Testis (tissue), 3 donors: ENCODE data around the gene TECR. TPM values are rescaled to one million over a fixed set of nuclear protein-coding genes. Genes with fewer than 3 reads are reported as not detected.

Experiments used
- DNase-seq: peaks from one replicate; pipeline ENCODE4 v3.0.0-alpha.2; 2019
- H3K27ac ChIP-seq, 2 donors: fragments of 200-600 bp; sonication (generic); one replicate each; pipeline ENCODE4 v1.5.1; 2019
- H3K27me3 ChIP-seq: fragments of 200-600 bp; sonication (generic); one replicate; pipeline ENCODE4 v1.5.1; 2019
- H3K36me3 ChIP-seq: fragments of 200-600 bp; sonication (generic); one replicate; pipeline ENCODE4 v1.5.1; 2017; ENCODE audit warnings: low read depth; ENCODE audit errors: missing control alignments
- H3K4me1 ChIP-seq: fragments of 200-600 bp; sonication (generic); one replicate; pipeline ENCODE4 v1.5.1; 2019
- H3K4me3 ChIP-seq, 2 donors: fragments of 200-600 bp; sonication (generic); one replicate each; pipeline ENCODE4 v1.5.1; 2017 to 2019
- H3K9me3 ChIP-seq: fragments of 200-600 bp; sonication (generic); one replicate; pipeline ENCODE4 v1.5.1; 2017
- CTCF ChIP-seq, 3 experiments: fragments of 450-650 bp in 2 of 3; fragments of 200-600 bp in 1 of 3; sonication (generic) in 1 of 3; IDR thresholded peaks; one replicate each; pipeline ENCODE4 v1.5.1; 2016 to 2019; ENCODE audit warnings: antibody characterized with exemption in 3 of 3, mild to moderate bottlenecking in 2 of 3, moderate library complexity in 1 of 3
- POLR2A ChIP-seq: fragments of 450-650 bp; IDR thresholded peaks from one replicate; pipeline ENCODE4 v1.6.1; 2017; ENCODE audit warnings: antibody characterized with exemption, mild to moderate bottlenecking, moderate library complexity
- WGBS, 2 donors: methylation state at CpG; one replicate each; pipeline ENCODE4 v1.1.5; 2018; 5-methylcytosine and 5-hydroxymethylcytosine counted together
- intact Hi-C: fragments of 100-400 bp; cut with DNase I; formaldehyde crosslinking; loops from one replicate; pipeline ENCODE4 v1.15.1; 2023; ENCODE audit warnings: low total_unique reads
- microRNA counts, 2 donors: library from miRNA; unstranded; fragments of <30 nt; microRNA quantifications; one replicate each; lab custom pipeline; 2016
- microRNA-seq, 2 donors: library from miRNA; unstranded; fragments of <30 nt; microRNA quantifications; one replicate each; pipeline ENCODE4, GENCODE V29; 2016; ENCODE audit warnings: borderline number of aligned reads in 2 of 2, borderline replicate concordance in 1 of 2
- polyA plus RNA-seq: library from polyadenylated mRNA; stranded (reverse); fragments of 350-450 nt; fragmentation: Illumina TruSeq; extraction: RNeasy Lipid Tissue Mini Kit (QIAGEN cat#74804); gene quantifications from one replicate; pipeline ENCODE4 v1.2.3, GENCODE V29; 2014; ENCODE audit warnings: low read depth, low replicate concordance; ENCODE audit not compliant: insufficient read depth
- small RNA-seq, 2 donors: library from RNA; depleted of rRNA; stranded (forward); fragments of <200 nt; gene quantifications; one replicate each; pipeline ENCODE3, GENCODE V24; 2016
- total RNA-seq, 2 donors: library from RNA; depleted of rRNA; stranded (reverse); fragments of >200 nt; gene quantifications; one replicate each; pipeline ENCODE4 v1.2.3, GENCODE V29; 2016

Gene TECR
- total and polyA plus RNA-seq, 3 donors from 2014 or later: 164 to 418 (median 192) TPM

- WGBS, 2 donors: 69 to 74% methylated on average over 4 of the region's 4 CpGs
- no peaks in the 10 kb centered on the region for H3K36me3 ChIP-seq
- no peak overlapping the region for H3K27ac ChIP-seq
- TF ChIP-seq POLR2A: no peak
- no peak for TF ChIP-seq CTCF (IDR thresholded peaks at IDR 0.05)
- no peaks in the 10 kb centered on the region for H3K4me1 ChIP-seq
- H3K4me3 ChIP-seq: no peak overlapping the region
- no peaks in the 10 kb centered on the region for H3K9me3 ChIP-seq
- intact Hi-C loops: no loop called here
- no peak for DNase-seq
- H3K27me3 ChIP-seq: no peaks in the 10 kb centered on the region
Measured at GRCh38 chr19:14614099-14614412, 84.7 kb downstream of the TECR start.

MicroRNA genes within 50 kb of the gene (microRNA counts, 767-probe panel; counts per million panel counts)
- 0 to 152 counts per million in 2 donors for microRNA hsa-miR-639 (lab: Ali Mortazavi, UCI)

Small RNA genes within 50 kb of the gene (microRNA-seq; reads per million reads assigned to microRNA genes)
- 1.4 reads per million in 2 donors for gene MIR639

Small RNA genes within 50 kb of the gene (small RNA-seq; reads per million reads assigned to genes)
- 0 reads per million in 2 donors for gene RN7SL842P
- 0 to 0.09 reads per million in 2 donors for gene SNRPGP15

Other genes with a start within 250 kb of the TECR start
- gene ADGRE5, start 148.2 kb upstream of the TECR start, total RNA-seq: 10 to 100 TPM in 1 of 2 donors, 1 to 10 TPM in 1; 8.7 to 14.6 TPM
- 21.2 TPM for gene ADGRE5, start 148.2 kb upstream of the TECR start, polyA plus RNA-seq
- gene DDX39A, start 110.3 kb upstream of the TECR start, total RNA-seq: 100 to 1,000 TPM; 218 to 295 TPM
- 323 TPM for gene DDX39A, start 110.3 kb upstream of the TECR start, polyA plus RNA-seq
- 100 to 1,000 TPM; 204 to 259 TPM for gene PKN1, start 96.3 kb upstream of the TECR start, total RNA-seq
- 116 TPM for gene PKN1, start 96.3 kb upstream of the TECR start, polyA plus RNA-seq
- gene PTGER1, start 54.2 kb upstream of the TECR start, total RNA-seq: 1 to 10 TPM; 1.4 to 1.5 TPM
- 0.22 TPM for gene PTGER1, start 54.2 kb upstream of the TECR start, polyA plus RNA-seq
- 10 to 100 TPM; 55.0 to 57.5 TPM for gene GIPC1, start 33.5 kb upstream of the TECR start, total RNA-seq
- gene GIPC1, start 33.5 kb upstream of the TECR start, polyA plus RNA-seq: 47.8 TPM
- 100 to 1,000 TPM; 185 to 245 TPM for gene DNAJB1, start 11.2 kb upstream of the TECR start, total RNA-seq
- 386 TPM for gene DNAJB1, start 11.2 kb upstream of the TECR start, polyA plus RNA-seq
- 100 to 1,000 TPM; 389 to 493 TPM for gene NDUFB7, start 42.5 kb downstream of the TECR start, total RNA-seq
- 259 TPM for gene NDUFB7, start 42.5 kb downstream of the TECR start, polyA plus RNA-seq
- gene CLEC17A, start 53.5 kb downstream of the TECR start, total RNA-seq: 1 to 10 TPM in 1 of 2 donors, under 1 TPM in 1; 0.56 to 1.3 TPM
- 1.4 TPM for gene CLEC17A, start 53.5 kb downstream of the TECR start, polyA plus RNA-seq
- under 1 TPM; 0.19 to 0.31 TPM for gene ADGRE3, start 145.2 kb downstream of the TECR start, total RNA-seq
- 0.46 TPM for gene ADGRE3, start 145.2 kb downstream of the TECR start, polyA plus RNA-seq
- gene ZNF333, start 160.5 kb downstream of the TECR start, total RNA-seq: 10 to 100 TPM; 42.4 to 48.7 TPM
- gene ZNF333, start 160.5 kb downstream of the TECR start, polyA plus RNA-seq: 24.2 TPM
- gene ADGRE2, start 249.0 kb downstream of the TECR start, total RNA-seq: 1 to 10 TPM in 1 of 2 donors, under 1 TPM in 1; 0.71 to 1.6 TPM
- gene ADGRE2, start 249.0 kb downstream of the TECR start, polyA plus RNA-seq: 0.58 TPM